HL-60 (cell line): Measurements from ENCODE around the gene CYP4F22.

Experiments
- CTCF ChIP-seq: IDR thresholded peaks from one replicate; pipeline ENCODE4 v1.5.1; 2011; ENCODE audit warnings: low read length, control low read depth, inconsistent platforms; ENCODE audit not compliant: insufficient read depth
- GABPA ChIP-seq: IDR thresholded peaks from 2 replicates; pipeline ENCODE4 v1.6.1; 2012; ENCODE audit warnings: low read depth
- POLR2AphosphoS5 ChIP-seq: IDR thresholded peaks from 2 replicates; pipeline ENCODE4 v1.6.1; 2012; ENCODE audit warnings: low read depth
- REST ChIP-seq: IDR thresholded peaks from 2 replicates; pipeline ENCODE4 v1.6.1; 2012; ENCODE audit warnings: low read depth; ENCODE audit not compliant: insufficient replicate concordance

- TF ChIP-seq CTCF (no peak), GABPA (no peak), POLR2AphosphoS5 (no peak), REST (no peak)
Measured at GRCh38 chr19:15575406-15575805, 67.1 kb downstream of the CYP4F22 start.
